Lower leg skin (tissue), 3 donors: Measurements from ENCODE around the gene NRXN3.

ENCODE experiments used
- CTCF ChIP-seq, 3 donors: fragments of 450-650 bp; IDR thresholded peaks; one replicate each; pipeline ENCODE4 v1.5.1; 2016; ENCODE audit warnings: antibody characterized with exemption in 3 of 3, mild to moderate bottlenecking in 3 of 3, moderate library complexity in 2 of 3
- POLR2A ChIP-seq, 2 donors: fragments of 450-650 bp; IDR thresholded peaks; one replicate each; pipeline ENCODE4 v1.6.1; 2016 to 2017; ENCODE audit warnings: antibody characterized with exemption in 2 of 2, mild to moderate bottlenecking in 1 of 2, moderate library complexity in 1 of 2

GRCh38 chr14:79916281-79916680, 1746.1 kb downstream of the NRXN3 start:
- TF ChIP-seq CTCF (IDR thresholded peaks at IDR 0.05) (no peak), POLR2A (IDR thresholded peaks at IDR 0.05) (no peak)
